Measurements from ENCODE around the gene INSRR. TPM values are rescaled to one million over a fixed set of nuclear protein-coding genes. Genes with fewer than 3 reads are reported as not detected.

The INSRR gene
- total RNA-seq, 1 experiment from 2014 or later: not detected

DNA sequence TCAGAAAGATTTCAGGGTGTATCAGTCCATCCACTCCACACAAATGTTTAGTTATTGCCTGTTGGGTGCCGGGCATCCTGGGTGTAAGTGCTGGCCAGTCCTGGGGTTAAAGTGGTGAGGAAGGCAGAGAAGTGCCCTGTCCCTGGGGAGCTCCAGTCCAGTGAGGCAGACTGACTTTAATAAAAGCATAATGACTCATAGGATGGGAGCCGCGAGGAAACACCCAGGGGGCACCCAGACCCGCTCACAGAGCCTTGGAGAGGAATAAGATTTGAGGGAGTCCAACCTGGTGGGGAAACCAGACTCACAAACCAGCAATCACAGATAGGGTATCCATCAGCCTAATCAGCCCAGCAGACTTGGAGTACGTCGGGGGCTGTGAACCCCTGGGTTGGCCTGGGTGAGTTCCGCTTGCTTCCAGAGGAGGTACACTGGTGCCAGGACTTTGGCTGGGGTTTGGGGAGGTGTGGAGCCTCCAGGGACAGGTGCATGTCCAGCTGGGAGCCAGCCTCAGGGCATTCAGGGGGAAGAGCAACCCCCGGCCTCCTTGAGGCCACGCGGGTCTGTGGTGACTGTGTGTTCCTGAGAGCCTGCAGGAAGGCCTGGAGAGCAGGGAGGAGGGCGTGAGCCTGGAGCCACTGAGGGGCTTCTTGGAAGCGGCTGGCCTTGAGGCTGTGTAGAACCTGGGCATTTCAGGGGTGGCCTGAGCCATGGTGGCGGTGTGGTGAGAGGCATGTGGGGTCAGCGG, 38.3 kb upstream of the INSRR start:
- peak; percentile 57 for ATAC-seq
- TF ChIP-seq, protein P1, sequence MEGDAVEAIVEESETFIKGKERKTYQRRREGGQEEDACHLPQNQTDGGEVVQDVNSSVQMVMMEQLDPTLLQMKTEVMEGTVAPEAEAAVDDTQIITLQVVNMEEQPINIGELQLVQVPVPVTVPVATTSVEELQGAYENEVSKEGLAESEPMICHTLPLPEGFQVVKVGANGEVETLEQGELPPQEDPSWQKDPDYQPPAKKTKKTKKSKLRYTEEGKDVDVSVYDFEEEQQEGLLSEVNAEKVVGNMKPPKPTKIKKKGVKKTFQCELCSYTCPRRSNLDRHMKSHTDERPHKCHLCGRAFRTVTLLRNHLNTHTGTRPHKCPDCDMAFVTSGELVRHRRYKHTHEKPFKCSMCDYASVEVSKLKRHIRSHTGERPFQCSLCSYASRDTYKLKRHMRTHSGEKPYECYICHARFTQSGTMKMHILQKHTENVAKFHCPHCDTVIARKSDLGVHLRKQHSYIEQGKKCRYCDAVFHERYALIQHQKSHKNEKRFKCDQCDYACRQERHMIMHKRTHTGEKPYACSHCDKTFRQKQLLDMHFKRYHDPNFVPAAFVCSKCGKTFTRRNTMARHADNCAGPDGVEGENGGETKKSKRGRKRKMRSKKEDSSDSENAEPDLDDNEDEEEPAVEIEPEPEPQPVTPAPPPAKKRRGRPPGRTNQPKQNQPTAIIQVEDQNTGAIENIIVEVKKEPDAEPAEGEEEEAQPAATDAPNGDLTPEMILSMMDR (conservative IDR thresholded peaks at IDR 0.05; ENCODE audit: low read depth, low read length): no peak
- TF ChIP-seq EZH2phosphoT487 (IDR thresholded peaks at IDR 0.05; ENCODE audit: borderline replicate concordance, low read length) (no peak), EZH2 (IDR thresholded peaks at IDR 0.05; ENCODE audit: low read length, unreplicated experiment) (no peak)
- CTCF ChIA-PET: interaction anchor here (1.4 kb wide), 1 partner anchor 31 kb away, joined by 17 read pairs; no protein-coding TSS in a partner anchor
- Histone ChIP-seq H4K20me1 (ENCODE audit: low read length) (no peaks in the 10 kb centered on the region), H3K4me2 (ENCODE audit: low read length) (peak overlapping the region; percentile 89), H3K4me1 (ENCODE audit: insufficient read depth, low read length) (peaks cover 34% of the 10 kb centered on the region), H3K9me2 (replicated peaks; ENCODE audit: low read length) (no peaks in the 10 kb centered on the region), H3F3A (ENCODE audit: low read length, unreplicated experiment) (peaks cover 10% of the 10 kb centered on the region), H3K27ac (ENCODE audit: low read length) (peak overlapping the region; percentile 81), H3K79me2 (ENCODE audit: low read length) (no peaks in the 10 kb centered on the region), H2AFZ (ENCODE audit: low read length) (peak overlapping the region; percentile 27; the same call in 1 of the 2 replicates), H3K36me3 (ENCODE audit: low read depth, low read length) (no peaks in the 10 kb centered on the region), H3K9me3 (ENCODE audit: low read length) (no peaks in the 10 kb centered on the region), H3K27me3 (ENCODE audit: low read length) (no peaks in the 10 kb centered on the region), H3K4me3 (ENCODE audit: low read length) (peak overlapping the region; percentile 57), H3K9ac (ENCODE audit: low read length) (peak overlapping the region; percentile 25; the same call in 1 of the 2 replicates)
- no TSS peak for BruUV-seq (replicated peaks)
- intact Hi-C loops (cut with micrococcal nuclease): no loop called here
- peak; percentile 74 for DNase-seq
- POLR2A ChIA-PET (ENCODE audit: unreplicated experiment): no interaction called here

GRCh38 chr1:156896490-156897033, 37.6 kb upstream of the INSRR start:
- H3K27ac ChIP-seq (ENCODE audit: low read length): peak overlapping the region; percentile 81
- TF ChIP-seq, protein P1 (conservative IDR thresholded peaks at IDR 0.05; ENCODE audit: low read depth, low read length): no peak
- TF ChIP-seq EZH2 (IDR thresholded peaks at IDR 0.05; ENCODE audit: low read length, unreplicated experiment) (no peak), EZH2phosphoT487 (IDR thresholded peaks at IDR 0.05; ENCODE audit: borderline replicate concordance, low read length) (no peak)
- H3K79me2 ChIP-seq (ENCODE audit: low read length): no peaks in the 10 kb centered on the region
- no peaks in the 10 kb centered on the region for H3K36me3 ChIP-seq (ENCODE audit: low read depth, low read length)
- H3K9me3 ChIP-seq (ENCODE audit: low read length): no peaks in the 10 kb centered on the region
- H3K4me3 ChIP-seq (ENCODE audit: low read length): peak overlapping the region; percentile 57
- no peak overlapping the region; the same call in 1 of the 2 replicates for H3K9ac ChIP-seq (ENCODE audit: low read length)
- ChIA-PET POLR2A (ENCODE audit: unreplicated experiment) (interaction anchor here (0.5 kb wide), 1 partner anchor 171 kb away, joined by 3 read pairs; no protein-coding TSS in a partner anchor), CTCF (interaction anchor here (1.4 kb wide), 1 partner anchor 32 kb away, joined by 17 read pairs; no protein-coding TSS in a partner anchor)
- no peaks in the 10 kb centered on the region for H4K20me1 ChIP-seq (ENCODE audit: low read length)
- peaks cover 10% of the 10 kb centered on the region for H3F3A ChIP-seq (ENCODE audit: low read length, unreplicated experiment)
- H2AFZ ChIP-seq (ENCODE audit: low read length): peak overlapping the region; percentile 6; the same call in 1 of the 2 replicates
- BruUV-seq (replicated peaks): no TSS peak
- H3K27me3 ChIP-seq (ENCODE audit: low read length): no peaks in the 10 kb centered on the region
- DNase-seq: peak; percentile 96
- peak overlapping the region; percentile 89 for H3K4me2 ChIP-seq (ENCODE audit: low read length)
- H3K9me2 ChIP-seq (replicated peaks; ENCODE audit: low read length): no peaks in the 10 kb centered on the region
- peaks cover 34% of the 10 kb centered on the region for H3K4me1 ChIP-seq (ENCODE audit: insufficient read depth, low read length)
- intact Hi-C loops (cut with micrococcal nuclease): no loop called here
- ATAC-seq: peak; percentile 71

Data from PC-3 (cell line).